H9 (cell line): ENCODE measurements around the gene ZCCHC8. TPM values are rescaled to one million over a fixed set of nuclear protein-coding genes. Genes with fewer than 3 reads are reported as not detected.

Experiments
- DNase-seq: peaks from one replicate; pipeline ENCODE4 v3.0.0-alpha.2; 2017
- H2AFZ ChIP-seq: one replicate; pipeline ENCODE4 v1.6.1; 2013; ENCODE audit warnings: mild to moderate bottlenecking, low read length, control low read depth, moderate library complexity
- H2AK5ac ChIP-seq: 2 replicates; pipeline ENCODE4 v1.6.1; 2013; ENCODE audit warnings: low read length, control low read depth, mixed read lengths; ENCODE audit not compliant: insufficient read length
- H2BK120ac ChIP-seq: one replicate; pipeline ENCODE4 v1.6.1; 2013; ENCODE audit warnings: low read depth, mild to moderate bottlenecking, low read length, control low read depth, inconsistent platforms; ENCODE audit not compliant: poor library complexity, severe bottlenecking
- H2BK12ac ChIP-seq: 2 replicates; pipeline ENCODE4 v1.6.1; 2013; ENCODE audit warnings: low read length, control low read depth, mixed read lengths, low read depth; ENCODE audit not compliant: insufficient read length
- H2BK15ac ChIP-seq: 2 replicates; pipeline ENCODE4 v1.6.1; 2013; ENCODE audit warnings: low read depth, low read length, control low read depth
- H2BK20ac ChIP-seq: one replicate; pipeline ENCODE4 v1.6.1; 2013; ENCODE audit warnings: low read depth, mild to moderate bottlenecking, low read length, control low read depth, inconsistent platforms; ENCODE audit not compliant: poor library complexity, severe bottlenecking
- H2BK5ac ChIP-seq: 2 replicates; pipeline ENCODE4 v1.6.1; 2013; ENCODE audit warnings: low read length, control low read depth, mixed read lengths; ENCODE audit not compliant: insufficient read length
- H3K14ac ChIP-seq: 2 replicates; pipeline ENCODE4 v1.6.1; 2013; ENCODE audit warnings: low read length, control low read depth; ENCODE audit not compliant: insufficient read depth
- H3K18ac ChIP-seq: 2 replicates; pipeline ENCODE4 v1.6.1; 2013; ENCODE audit warnings: low read depth, mild to moderate bottlenecking, mixed read lengths, low read length, control low read depth; ENCODE audit not compliant: insufficient read length
- H3K23ac ChIP-seq: 2 replicates; pipeline ENCODE4 v1.6.1; 2013; ENCODE audit warnings: low read length, control low read depth, mixed read lengths, low read depth; ENCODE audit not compliant: insufficient read length
- H3K23me2 ChIP-seq: 2 replicates; pipeline ENCODE4 v1.6.1; 2013; ENCODE audit warnings: low read depth, mild to moderate bottlenecking, mixed read lengths, low read length, control low read depth; ENCODE audit not compliant: insufficient read length, poor library complexity, severe bottlenecking
- H3K27ac ChIP-seq: 2 replicates; pipeline ENCODE4 v1.5.1; 2013; ENCODE audit warnings: low read length, control low read depth, mixed read lengths, low read depth; ENCODE audit not compliant: insufficient read length
- H3K27me3 ChIP-seq: 2 replicates; pipeline ENCODE4 v1.6.1; 2013; ENCODE audit warnings: low read length, control low read depth, inconsistent platforms; ENCODE audit not compliant: insufficient read depth
- H3K4ac ChIP-seq: 2 replicates; pipeline ENCODE4 v1.6.1; 2013; ENCODE audit warnings: low read depth, mild to moderate bottlenecking, control low read depth, inconsistent platforms, low read length, moderate library complexity
- H3K4me1 ChIP-seq: 2 replicates; pipeline ENCODE4 v1.6.1; 2013; ENCODE audit warnings: low read length, control low read depth, inconsistent platforms; ENCODE audit not compliant: insufficient read depth
- H3K4me2 ChIP-seq: 2 replicates; pipeline ENCODE4 v1.6.1; 2013; ENCODE audit warnings: low read length, control low read depth, mixed read lengths; ENCODE audit not compliant: insufficient read length, insufficient read depth
- H3K56ac ChIP-seq: 2 replicates; pipeline ENCODE4 v1.6.1; 2013; ENCODE audit warnings: low read depth, mild to moderate bottlenecking, mixed read lengths, low read length, control low read depth; ENCODE audit not compliant: insufficient read length
- H3K79me1 ChIP-seq: 2 replicates; pipeline ENCODE4 v1.6.1; 2013; ENCODE audit warnings: low read depth, mild to moderate bottlenecking, moderate library complexity, low read length, control low read depth, inconsistent platforms; ENCODE audit not compliant: insufficient read depth, poor library complexity, severe bottlenecking
- H3K79me2 ChIP-seq: 2 replicates; pipeline ENCODE4 v1.6.1; 2013; ENCODE audit warnings: low read length, control low read depth, inconsistent platforms; ENCODE audit not compliant: insufficient read depth
- H3K9ac ChIP-seq: 2 replicates; pipeline ENCODE4 v1.6.1; 2013; ENCODE audit warnings: low read length, control low read depth, mixed read lengths; ENCODE audit not compliant: insufficient read length; ENCODE audit errors: extremely low read depth
- H3K9me3 ChIP-seq: one replicate; pipeline ENCODE4 v1.6.1; 2013; ENCODE audit warnings: low read depth, low read length, inconsistent platforms; ENCODE audit not compliant: control insufficient read depth
- H3T11ph ChIP-seq: one replicate; pipeline ENCODE4 v1.6.1; 2013; ENCODE audit warnings: mild to moderate bottlenecking, low read length, control low read depth, inconsistent platforms
- H4K20me1 ChIP-seq: one replicate; pipeline ENCODE4 v1.6.1; 2013; ENCODE audit not compliant: control insufficient read depth, insufficient read length, insufficient read depth
- H4K5ac ChIP-seq: 2 replicates; pipeline ENCODE4 v1.6.1; 2013; ENCODE audit warnings: low read depth, mild to moderate bottlenecking, mixed read lengths, low read length, control low read depth; ENCODE audit not compliant: insufficient read length
- H4K8ac ChIP-seq: replicated peaks from 2 replicates; pipeline ENCODE4 v1.6.1; 2013; ENCODE audit warnings: low read length, control low read depth, mixed read lengths, low read depth; ENCODE audit not compliant: insufficient read length
- H4K91ac ChIP-seq: 2 replicates; pipeline ENCODE4 v1.6.1; 2013; ENCODE audit warnings: low read depth, mild to moderate bottlenecking, moderate library complexity, mixed read lengths, low read length, control low read depth; ENCODE audit not compliant: insufficient read length
- H3K27ac Mint-ChIP-seq, 3 experiments: 2 replicates in 2 of 3; 3 replicates in 1 of 3; pipeline ENCODE4 v1.8.0; 2020 to 2021; ENCODE audit warnings: mixed read lengths in 3 of 3, mild to moderate bottlenecking in 1 of 3, moderate library complexity in 1 of 3
- H3K27me3 Mint-ChIP-seq: 2 replicates; pipeline ENCODE4 v1.8.0; 2021; ENCODE audit warnings: low read depth, mild to moderate bottlenecking, moderate library complexity, mixed read lengths
- H3K36me3 Mint-ChIP-seq, 3 experiments: 2 replicates in 2 of 3; 3 replicates in 1 of 3; pipeline ENCODE4 v1.8.0; 2020 to 2021; ENCODE audit warnings: low read depth in 3 of 3, mixed read lengths in 3 of 3; ENCODE audit not compliant: insufficient read depth in 1 of 3
- H3K4me1 Mint-ChIP-seq, 2 experiments: 2 replicates each; pipeline ENCODE4 v1.8.0; 2020; ENCODE audit warnings: mixed read lengths in 2 of 2
- H3K4me3 Mint-ChIP-seq, 2 experiments: 2 replicates in 1 of 2; 3 replicates in 1 of 2; pipeline ENCODE4 v1.8.0; 2020 to 2021; ENCODE audit warnings: mild to moderate bottlenecking in 2 of 2, mixed read lengths in 2 of 2, moderate library complexity in 1 of 2
- H3K9me3 Mint-ChIP-seq, 2 experiments: 2 replicates in 1 of 2; 3 replicates in 1 of 2; pipeline ENCODE4 v1.8.0; 2020; ENCODE audit warnings: mild to moderate bottlenecking in 2 of 2, mixed read lengths in 2 of 2, moderate library complexity in 1 of 2
- CTCF ChIP-seq: fragments of 200-600 bp; sonication (generic); conservative IDR thresholded peaks from 3 replicates; pipeline ENCODE4 v1.8.0; 2021; ENCODE audit warnings: antibody characterized with exemption, mild to moderate bottlenecking
- WGBS: extraction: QIAGEN DNeasy Blood & Tissue Kit; methylation state at CpG from one replicate; pipeline ENCODE4 v1.1.7; 2013; ENCODE audit warnings: missing lambda C conversion rate, low lambda C conversion rate, mixed read lengths; ENCODE audit not compliant: insufficient read length; ENCODE audit errors: extremely low coverage; 5-methylcytosine and 5-hydroxymethylcytosine counted together
- total RNA-seq: library from RNA; stranded (reverse); gene quantifications from 2 replicates; pipeline ENCODE4 v1.2.1, GENCODE V29; 2021

ZCCHC8 gene
- total RNA-seq, 1 experiment from 2014 or later = 37.3 TPM

- H3K9me3 Mint-ChIP-seq = no peaks in the 10 kb centered on the region
- peaks cover 33 to 70% (median 62%) of the 10 kb centered on the region in 3 experiments; a peak in 6 of 7 replicates for H3K36me3 Mint-ChIP-seq
- Histone ChIP-seq H2BK5ac (no peak overlapping the region), H2AFZ (no peak overlapping the region), H2BK12ac (no peak overlapping the region), H4K5ac (no peak overlapping the region), H3K9me3 (no peaks in the 10 kb centered on the region), H2AK5ac (no peak overlapping the region), H3K14ac (no peak overlapping the region), H3T11ph (no peak overlapping the region), H3K4me1 (no peaks in the 10 kb centered on the region), H3K79me2 (no peaks in the 10 kb centered on the region), H3K79me1 (peaks cover 3% of the 10 kb centered on the region), H4K91ac (no peak overlapping the region), H3K23ac (no peak overlapping the region), H2BK20ac (no peak overlapping the region), H3K4me2 (no peak overlapping the region), H2BK15ac (no peak overlapping the region), H3K23me2 (no peaks in the 10 kb centered on the region), H3K56ac (no peak overlapping the region), H4K8ac (no peak overlapping the region), H2BK120ac (no peak overlapping the region), H3K18ac (no peak overlapping the region), H4K20me1 (no peaks in the 10 kb centered on the region), H3K9ac (no peak overlapping the region), H3K27ac (no peak overlapping the region), H3K4ac (no peak overlapping the region), H3K27me3 (no peaks in the 10 kb centered on the region)
- H3K27ac Mint-ChIP-seq = no peak overlapping the region
- TF ChIP-seq CTCF = no peak
- H3K4me1 Mint-ChIP-seq = no peaks in the 10 kb centered on the region
- H3K4me3 Mint-ChIP-seq = no peak overlapping the region
- no CpG with 5 or more reads among the region's 2 CpGs for WGBS
- no peak for DNase-seq
- H3K27me3 Mint-ChIP-seq = no peaks in the 10 kb centered on the region
Observed at GRCh38 chr12:122491991-122492390, 8.7 kb downstream of the ZCCHC8 start.
